Nucleus accumbens (tissue), 56 donors: Measurements from ENCODE around the gene ELK3.
"Not testable (repeated sequence)": the region's sequence is repeated elsewhere in the genome, so short reads cannot be mapped to it uniquely, and the experiment has no call there.

ENCODE experiments used
- DNase-seq, 56 donors: peaks; one replicate each; lab custom pipeline; 2025; lab: John Stamatoyannopoulos, UW

Gene ELK3

DNA sequence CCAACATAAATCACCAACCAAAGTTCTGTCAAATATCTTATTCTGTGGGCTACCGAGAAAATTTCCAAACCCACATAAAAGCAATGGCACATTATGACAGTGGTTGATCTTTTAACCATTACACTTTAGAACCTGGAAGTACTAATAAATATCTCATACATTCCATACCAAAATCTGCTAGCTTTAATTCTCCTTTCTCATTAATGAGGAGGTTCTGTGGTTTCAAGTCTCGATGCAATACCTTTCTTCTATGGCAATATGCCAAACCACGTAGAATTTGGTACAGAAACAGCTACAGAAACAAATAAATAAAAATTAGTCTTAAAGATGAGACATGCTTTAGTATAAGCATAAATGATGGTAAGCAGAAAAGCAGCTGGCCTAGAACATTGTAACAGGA is 100.7 kb downstream of the ELK3 start:
- DNase-seq, result no peak

DNA sequence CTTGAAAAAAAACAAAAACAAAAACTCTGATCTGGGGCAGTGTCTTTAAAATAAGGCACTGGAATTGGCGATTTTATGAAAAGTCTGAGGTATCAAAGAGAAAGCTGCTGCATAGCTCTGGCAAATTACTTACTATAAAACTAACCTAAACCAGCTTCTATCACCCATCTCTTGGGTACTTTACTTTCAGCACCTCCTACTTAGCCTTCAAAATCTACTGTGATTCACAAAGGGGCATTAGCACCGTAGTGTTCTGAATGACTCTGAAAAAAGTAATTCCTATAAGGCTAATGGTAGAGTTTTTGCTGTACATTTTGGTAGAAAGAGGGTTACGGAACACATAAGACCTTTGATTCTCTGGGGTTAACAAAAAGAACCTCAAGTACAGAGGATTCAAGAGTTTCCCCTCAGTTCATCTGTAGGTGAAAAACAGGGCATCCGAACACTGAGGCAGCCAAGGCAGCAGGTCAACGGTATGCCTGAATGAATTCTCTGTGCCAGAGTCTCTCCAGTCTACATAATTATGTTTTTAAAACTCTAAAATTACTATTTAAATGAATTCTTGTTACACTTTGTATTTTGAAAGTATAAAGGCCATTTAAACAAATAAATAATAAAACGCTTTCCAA is 101.5 kb downstream of the ELK3 start:
- no peak for DNase-seq

DNA sequence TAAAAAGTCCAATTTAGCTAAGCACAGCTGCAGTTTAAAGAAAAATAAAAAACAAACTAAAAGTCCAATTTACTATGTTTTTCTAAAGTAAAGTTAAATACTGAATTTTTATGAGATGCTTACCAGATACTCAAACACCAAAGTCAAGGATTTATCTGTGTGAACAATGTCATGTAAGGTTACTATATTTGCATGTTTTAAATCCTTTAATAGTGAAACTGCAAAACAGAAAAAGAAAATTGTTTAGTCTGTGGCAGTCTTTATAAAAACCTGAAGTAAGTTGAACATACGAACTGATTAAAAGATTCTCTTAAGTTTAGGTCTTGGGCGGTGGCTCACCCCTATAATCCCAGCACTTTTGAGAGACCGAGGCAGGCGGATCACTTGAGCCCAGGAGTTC is 103.3 kb downstream of the ELK3 start:
- DNase-seq, result no peak

DNA sequence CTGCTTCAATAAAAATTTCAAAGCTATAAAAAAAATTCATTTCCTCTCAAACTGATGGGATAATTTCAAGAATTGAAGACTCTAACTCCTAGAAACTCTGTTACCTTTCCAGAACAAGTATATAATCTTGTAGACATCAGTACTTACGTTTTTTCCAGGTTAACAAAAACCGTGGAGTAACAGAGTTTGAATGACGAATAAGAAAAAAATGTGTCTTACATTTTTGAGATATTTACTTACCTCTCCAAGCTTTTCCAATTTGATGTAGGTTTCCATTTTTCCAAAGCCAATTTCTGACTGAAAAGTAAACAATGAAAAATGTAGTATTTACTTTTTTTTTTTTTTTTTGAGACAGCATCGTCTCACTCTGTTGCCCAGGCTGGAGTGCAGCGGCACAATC is 105.9 kb downstream of the ELK3 start:
- DNase-seq, result no peak

DNA sequence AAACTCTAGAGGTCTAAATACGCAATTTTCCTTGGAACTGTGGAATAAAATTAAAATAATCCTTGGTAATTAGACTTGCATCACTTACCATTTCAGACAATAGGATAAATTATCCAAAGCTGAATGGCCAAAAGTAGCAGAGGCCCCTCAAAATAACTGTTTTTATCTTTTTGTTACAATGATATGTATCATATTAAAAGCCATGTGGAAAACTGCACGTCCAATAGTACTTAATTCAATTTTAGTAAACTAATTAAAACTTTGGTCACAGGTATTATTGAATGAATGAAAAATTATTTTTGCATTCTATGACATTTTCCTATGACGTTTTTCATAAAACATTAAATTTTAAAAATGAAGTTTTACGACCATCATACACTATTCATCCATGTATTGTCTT is 107.6 kb downstream of the ELK3 start:
- no peak for DNase-seq

DNA sequence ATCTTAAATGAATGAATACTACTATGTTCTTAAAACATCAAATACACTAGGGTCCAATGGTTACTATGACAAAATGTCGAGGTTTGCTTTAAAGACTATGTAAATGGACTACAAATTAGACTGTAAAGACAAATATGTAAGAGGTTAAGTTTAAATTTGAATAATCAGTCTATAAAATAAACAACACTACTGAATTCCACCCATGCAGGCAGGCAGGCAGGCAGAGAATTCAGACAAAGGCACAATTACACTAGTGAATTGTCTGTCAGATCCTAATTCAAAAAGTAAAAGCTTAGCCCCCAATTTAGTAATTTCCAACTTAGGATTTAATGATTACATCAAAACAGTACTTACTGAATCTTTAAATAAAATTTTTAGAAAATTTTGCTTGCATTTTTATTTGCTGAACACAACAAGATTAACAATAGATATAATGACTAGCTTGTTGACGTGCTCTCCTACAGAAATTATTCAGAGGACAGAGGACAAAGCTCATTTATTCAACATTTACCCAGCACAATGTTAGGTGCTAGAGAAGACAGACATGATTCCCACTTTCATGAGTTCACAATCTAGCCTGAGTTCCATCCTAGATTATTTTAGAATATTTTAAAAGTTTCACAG is 108.6 kb downstream of the ELK3 start:
- peak in 2 of 56 donors; percentile 3 to 7 for DNase-seq

DNA sequence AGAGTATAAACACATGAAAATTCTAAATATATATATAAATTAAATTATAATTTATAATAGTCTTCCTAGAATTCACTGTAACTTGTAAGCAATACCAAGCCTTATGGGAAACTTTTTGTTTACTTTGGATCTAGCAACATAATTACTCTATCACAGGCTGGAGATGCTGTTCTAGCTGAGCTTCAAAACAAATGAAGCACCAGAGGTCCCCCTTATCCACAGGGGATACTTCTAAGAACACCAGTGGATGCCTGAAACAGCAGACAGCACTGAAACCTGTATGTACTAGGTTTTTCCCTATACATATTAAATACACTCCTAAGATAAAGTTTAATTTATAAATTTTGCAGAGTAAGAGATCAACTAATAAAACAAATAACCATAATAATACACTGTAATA is 109.5 kb downstream of the ELK3 start:
- no peak for DNase-seq

DNA sequence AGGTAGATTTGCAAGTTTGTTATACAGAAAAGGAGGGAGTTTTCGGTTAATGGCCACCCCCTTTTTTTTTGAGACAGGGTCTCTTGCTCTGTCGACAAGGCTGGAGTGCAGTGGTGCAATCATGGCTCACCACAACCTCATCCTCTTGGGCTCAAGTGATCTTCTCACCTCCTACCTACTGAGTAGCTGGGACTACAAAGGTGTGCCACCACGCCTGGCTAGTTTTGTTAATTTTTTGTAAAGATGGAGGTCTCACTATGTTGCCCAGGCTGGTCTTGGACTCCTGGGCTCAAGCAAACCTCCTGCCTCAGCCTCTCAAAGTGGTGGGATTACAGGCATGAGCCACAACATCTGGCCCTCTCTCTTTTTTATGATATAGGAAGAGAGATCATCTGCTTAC is 111.5 kb downstream of the ELK3 start:
- DNase-seq, result no peak

DNA sequence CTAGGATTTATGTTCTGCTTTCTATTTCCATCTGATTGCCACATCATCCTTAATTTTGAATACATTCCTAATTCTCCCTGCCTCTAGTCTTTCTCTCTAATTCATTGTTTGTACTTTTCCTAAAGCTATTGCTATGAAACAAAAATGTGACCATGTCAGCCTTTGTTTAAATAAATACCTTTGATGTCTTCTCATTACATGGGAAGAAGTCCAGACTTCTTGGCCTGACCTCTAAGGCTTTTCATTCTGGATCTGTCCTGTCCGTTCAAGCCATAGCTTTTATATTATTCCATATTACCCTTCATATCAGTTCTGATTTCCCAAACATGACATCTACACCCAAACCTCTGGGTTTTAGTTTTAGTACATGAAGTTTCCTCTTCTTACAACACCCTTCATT is 114.7 kb downstream of the ELK3 start:
- no peak for DNase-seq

DNA sequence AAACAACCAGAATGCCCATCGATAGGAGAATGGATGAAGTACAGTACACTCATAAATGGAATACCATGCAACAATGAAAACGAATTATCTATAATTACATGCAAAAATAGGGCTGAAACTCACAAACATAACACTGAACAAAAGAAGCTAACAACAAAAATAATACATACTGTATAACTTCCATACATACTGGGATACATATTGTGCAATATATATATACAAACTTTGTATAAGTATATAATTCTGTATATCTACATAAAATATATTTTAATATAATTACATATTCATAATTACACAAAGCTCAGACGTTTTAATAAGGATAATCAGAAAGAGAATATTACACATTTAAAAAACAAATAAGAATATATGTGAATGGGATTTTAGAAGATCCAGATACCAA is 115.9 kb downstream of the ELK3 start:
- DNase-seq, result no peak

DNA sequence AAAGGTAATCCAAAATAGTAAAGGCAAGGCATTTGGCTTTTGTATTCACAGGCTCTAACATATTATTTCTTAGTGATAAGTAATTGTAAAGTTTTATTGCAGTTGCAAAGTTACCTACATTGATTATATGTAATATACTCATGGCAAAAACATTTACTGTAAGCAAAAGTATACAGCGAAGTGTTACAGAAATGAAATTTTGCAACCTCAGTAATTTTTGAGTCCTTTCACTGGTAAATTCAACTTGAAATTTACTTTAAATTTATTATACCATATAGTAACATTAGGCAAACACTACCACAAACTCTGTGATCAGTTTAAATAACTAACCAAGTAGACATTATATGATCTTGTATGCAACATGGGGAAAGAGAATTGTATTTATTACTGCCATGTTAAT is 117.0 kb downstream of the ELK3 start:
- DNase-seq, result no peak

DNA sequence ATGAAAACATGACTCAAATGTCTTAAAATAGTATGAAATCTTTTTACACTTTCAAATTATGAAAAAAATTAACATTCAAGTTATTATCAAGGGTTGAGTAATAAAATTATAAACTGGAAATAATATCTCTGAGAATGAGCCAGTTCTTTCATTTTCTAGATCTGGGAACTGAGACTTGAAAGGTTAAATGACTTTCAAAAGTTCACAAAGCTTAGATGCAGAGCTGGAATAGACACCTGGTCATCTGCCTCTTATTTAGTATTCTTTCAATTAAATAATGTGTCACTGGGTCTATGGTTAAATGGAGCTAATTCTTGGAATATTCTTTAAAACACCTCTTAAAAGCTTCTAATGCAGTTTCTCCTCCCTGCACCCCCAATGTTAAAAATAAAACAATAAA is 119.4 kb downstream of the ELK3 start:
- DNase-seq, result no peak

DNA sequence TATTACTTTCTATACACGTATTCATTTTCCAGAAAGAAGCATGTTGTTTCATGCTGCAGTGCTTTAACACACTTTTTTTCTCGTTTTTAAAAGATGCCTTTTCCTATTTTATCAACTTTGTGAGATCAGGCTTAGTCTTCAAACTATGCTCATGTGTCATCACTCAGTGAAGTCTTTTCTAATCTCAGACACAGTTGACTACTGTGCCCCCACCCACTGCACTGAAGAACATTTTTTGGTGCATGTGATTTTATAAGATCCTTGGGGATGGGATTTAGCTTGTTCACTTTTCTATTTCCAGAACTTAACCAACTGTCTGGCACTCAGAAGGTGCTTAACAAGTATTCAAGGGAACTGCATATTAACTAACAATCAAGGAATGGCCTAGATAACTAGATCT is 120.5 kb downstream of the ELK3 start:
- DNase-seq, result peak in 8 of 56 donors; percentile 7 to 48 (median 36)

DNA sequence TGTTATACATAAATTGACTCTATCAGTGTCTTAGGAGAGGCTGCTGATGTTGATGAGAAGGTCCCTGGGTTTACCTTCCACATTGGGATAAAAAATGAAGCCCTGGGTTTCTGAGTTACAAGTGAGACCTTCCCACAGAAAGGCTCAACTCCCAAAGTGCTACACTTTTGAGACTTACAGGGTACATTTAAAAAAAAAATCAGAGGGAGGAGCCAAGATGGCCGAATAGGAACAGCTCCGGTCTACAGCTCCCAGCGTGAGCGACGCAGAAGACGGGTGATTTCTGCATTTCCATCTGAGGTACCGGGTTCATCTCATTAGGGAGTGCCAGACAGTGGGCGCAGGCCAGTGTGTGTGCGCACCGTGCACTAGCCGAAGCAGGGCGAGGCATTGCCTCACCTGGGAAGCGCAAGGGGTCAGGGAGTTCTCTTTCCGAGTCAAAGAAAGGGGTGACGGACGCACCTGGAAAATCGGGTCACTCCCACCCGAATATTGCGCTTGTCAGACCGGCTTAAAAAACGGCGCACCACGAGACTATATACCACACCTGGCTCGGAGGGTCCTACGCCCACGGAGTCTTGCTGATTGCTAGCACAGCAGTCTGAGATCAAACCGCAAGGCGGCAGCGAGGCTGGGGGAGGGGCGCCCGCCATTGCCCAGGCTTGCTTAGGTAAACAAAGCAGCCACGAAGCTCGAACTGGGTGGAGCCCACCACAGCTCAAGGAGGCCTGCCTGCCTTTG is 121.7 kb downstream of the ELK3 start:
- not testable (repeated sequence) for DNase-seq

DNA sequence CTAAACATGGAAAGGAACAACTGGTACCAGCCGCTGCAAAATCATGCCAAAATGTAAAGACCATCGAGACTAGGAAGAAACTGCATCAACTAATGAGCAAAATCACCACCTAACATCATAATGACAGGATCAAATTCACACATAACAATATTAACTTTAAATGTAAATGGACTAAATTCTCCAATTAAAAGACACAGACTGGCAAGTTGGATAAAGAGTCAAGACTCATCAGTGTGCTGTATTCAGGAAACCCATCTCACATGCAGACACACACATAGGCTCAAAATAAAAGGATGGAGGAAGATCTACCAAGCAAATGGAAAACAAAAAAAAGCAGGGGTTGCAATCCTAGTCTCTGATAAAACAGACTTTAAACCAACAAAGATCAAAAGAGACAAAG is 123.6 kb downstream of the ELK3 start:
- DNase-seq, result not testable (repeated sequence)
